PC-3 (cell line): ENCODE results near the gene CGB1. TPM values are rescaled to one million over a fixed set of nuclear protein-coding genes. Genes with fewer than 3 reads are reported as not detected.
A peak's percentile ranks its signal among the peaks of the same experiment; 100 is the strongest.
"Not testable (repeated sequence)": the region's sequence is repeated elsewhere in the genome, so short reads cannot be mapped to it uniquely, and the experiment has no call there.

Experiments
- ATAC-seq: fragments of 200-7000 bp; cut with Tn5 transposase; 2 replicates; pipeline ENCODE4 v1.9.1; 2020; ENCODE audit warnings: mild to moderate bottlenecking, moderate library complexity
- BruUV-seq: library from RNA; stranded (reverse); fragments of 400-500 nt; replicated peaks from 2 replicates; lab custom pipeline; 2021; lab: Mats Ljungman, UMichigan
- CTCF ChIA-PET: fragments of 300-600 bp; sonication (Branson Sonifier 250); formaldehyde crosslinking; loops from one replicate; lab custom pipeline; 2022; ENCODE audit warnings: antibody characterized with exemption; lab: Charles Lee
- POLR2A ChIA-PET: fragments of 300-600 bp; sonication (Branson Sonifier 250); formaldehyde crosslinking; loops from one replicate; lab custom pipeline; 2022; ENCODE audit warnings: antibody characterized with exemption; ENCODE audit not compliant: unreplicated experiment; lab: Charles Lee
- DNase-seq: peaks from one replicate; pipeline ENCODE4 v3.0.0-alpha.2; 2015
- H2AFZ ChIP-seq: fragments of 300-600 bp; sonication (generic); 2 replicates; pipeline ENCODE4 v1.6.0; 2016; ENCODE audit warnings: antibody characterized with exemption, low read length
- H3F3A ChIP-seq: fragments of 300-600 bp; sonication (generic); one replicate; pipeline ENCODE4 v1.6.0; 2017; ENCODE audit warnings: antibody characterized with exemption, low read length, control low read depth, mild to moderate bottlenecking; ENCODE audit not compliant: unreplicated experiment
- H3K27ac ChIP-seq: fragments of 300-600 bp; sonication (generic); 2 replicates; pipeline ENCODE4 v1.5.1; 2016; ENCODE audit warnings: mild to moderate bottlenecking, low read length
- H3K27me3 ChIP-seq: fragments of 300-600 bp; sonication (generic); 2 replicates; pipeline ENCODE4 v1.6.1; 2016; ENCODE audit warnings: low read length, mixed read lengths
- H3K36me3 ChIP-seq: fragments of 300-600 bp; sonication (generic); 2 replicates; pipeline ENCODE4 v1.6.1; 2016; ENCODE audit warnings: low read depth, mixed run types, low read length, mixed read lengths
- H3K4me1 ChIP-seq: fragments of 300-600 bp; sonication (generic); 2 replicates; pipeline ENCODE4 v1.5.1; 2016; ENCODE audit warnings: low read length; ENCODE audit not compliant: insufficient read depth
- H3K4me2 ChIP-seq: fragments of 300-600 bp; sonication (generic); 2 replicates; pipeline ENCODE4 v1.6.0; 2016; ENCODE audit warnings: low read length
- H3K4me3 ChIP-seq: fragments of 300-600 bp; sonication (generic); 2 replicates; pipeline ENCODE4 v1.5.1; 2016; ENCODE audit warnings: mild to moderate bottlenecking, low read length, mixed read lengths
- H3K79me2 ChIP-seq: fragments of 300-600 bp; sonication (generic); 2 replicates; pipeline ENCODE4 v1.6.1; 2017; ENCODE audit warnings: low read length, mixed read lengths
- H3K9ac ChIP-seq: fragments of 300-600 bp; sonication (generic); 2 replicates; pipeline ENCODE4 v1.6.0; 2016; ENCODE audit warnings: mild to moderate bottlenecking, low read length
- H3K9me2 ChIP-seq: fragments of 300-600 bp; sonication (generic); replicated peaks from 2 replicates; pipeline ENCODE4 v1.6.1; 2016; ENCODE audit warnings: mixed run types, low read length, mixed read lengths
- H3K9me3 ChIP-seq: fragments of 300-600 bp; sonication (generic); 2 replicates; pipeline ENCODE4 v1.6.1; 2016; ENCODE audit warnings: low read length, mixed read lengths
- H4K20me1 ChIP-seq: fragments of 300-600 bp; sonication (generic); 2 replicates; pipeline ENCODE4 v1.6.1; 2016; ENCODE audit warnings: low read length, mixed read lengths
- CTCF ChIP-seq: fragments of 300-600 bp; sonication (generic); conservative IDR thresholded peaks from 2 replicates; pipeline ENCODE4 v1.5.1; 2017; ENCODE audit warnings: antibody characterized with exemption, low read depth, mild to moderate bottlenecking, low read length
- intact Hi-C: fragments of 100-400 bp; cut with micrococcal nuclease; formaldehyde crosslinking; loops from 2 replicates; pipeline ENCODE4 v1.9.0; 2023
- total RNA-seq: library from RNA; depleted of rRNA; stranded (reverse); fragments of >200 nt; gene quantifications from 2 replicates; pipeline ENCODE4 v1.2.3, GENCODE V29; 2014

Gene CGB1
- total RNA-seq, 1 experiment from 2014 or later, result 0.95 TPM

- intact Hi-C loops, H3K9ac ChIP-seq, H3F3A ChIP-seq, H3K4me2 ChIP-seq, POLR2A ChIA-PET, CTCF ChIA-PET, H3K27me3 ChIP-seq, H3K27ac ChIP-seq, H2AFZ ChIP-seq, H4K20me1 ChIP-seq, ATAC-seq, H3K4me1 ChIP-seq, H3K9me3 ChIP-seq, H3K4me3 ChIP-seq, H3K36me3 ChIP-seq, H3K79me2 ChIP-seq, H3K9me2 ChIP-seq, DNase-seq, BruUV-seq: not testable (repeated sequence)
- peak; percentile 39; the same call in 1 of the 2 replicates for TF ChIP-seq CTCF
Observed at GRCh38 chr19:49031642-49032301, 4.9 kb downstream of the CGB1 start, which contains the start of gene CGB2. CGB2 (plus strand) TSS chr19:49031890; CDS start chr19:49032096, 206 bp downstream.

- H3K4me1 ChIP-seq, CTCF ChIA-PET, ATAC-seq, H3K79me2 ChIP-seq, H3K9ac ChIP-seq, H2AFZ ChIP-seq, H3K4me3 ChIP-seq, H4K20me1 ChIP-seq, H3K4me2 ChIP-seq, DNase-seq, POLR2A ChIA-PET, H3K9me2 ChIP-seq, H3K27me3 ChIP-seq, H3K27ac ChIP-seq, BruUV-seq, H3K9me3 ChIP-seq, intact Hi-C loops, H3K36me3 ChIP-seq, H3F3A ChIP-seq: not testable (repeated sequence)
Observed at GRCh38 chr19:49030323-49030722, 6.4 kb downstream of the CGB1 start.

- DNase-seq, intact Hi-C loops, ATAC-seq, H2AFZ ChIP-seq, H3K36me3 ChIP-seq, H3F3A ChIP-seq, CTCF ChIA-PET, BruUV-seq, H3K27ac ChIP-seq, POLR2A ChIA-PET, H4K20me1 ChIP-seq, H3K9ac ChIP-seq, H3K9me2 ChIP-seq, H3K4me1 ChIP-seq, H3K27me3 ChIP-seq, H3K79me2 ChIP-seq, H3K4me2 ChIP-seq, H3K9me3 ChIP-seq, H3K4me3 ChIP-seq: not testable (repeated sequence)
Observed at GRCh38 chr19:49029749-49030148, 6.9 kb downstream of the CGB1 start.

GRCh38 chr19:49028686-49029085 lies 8.0 kb downstream of the CGB1 start:
- H3K27me3 ChIP-seq, H4K20me1 ChIP-seq, H3K4me2 ChIP-seq, H2AFZ ChIP-seq, H3K9ac ChIP-seq, H3K9me3 ChIP-seq, DNase-seq, H3K36me3 ChIP-seq, H3K79me2 ChIP-seq, H3K27ac ChIP-seq, H3K4me3 ChIP-seq, H3F3A ChIP-seq, H3K4me1 ChIP-seq, ATAC-seq, intact Hi-C loops, H3K9me2 ChIP-seq, CTCF ChIA-PET, BruUV-seq: not testable (repeated sequence)
- POLR2A ChIA-PET, result interaction anchor here (0.7 kb wide), 1 partner anchor 211 kb away, joined by 3 read pairs; no protein-coding TSS in a partner anchor

GRCh38 chr19:49025599-49025998 lies 11.1 kb downstream of the CGB1 start:
- POLR2A ChIA-PET, H3K9ac ChIP-seq, H3K36me3 ChIP-seq, H2AFZ ChIP-seq, H3K4me1 ChIP-seq, H3K27me3 ChIP-seq, H3K9me2 ChIP-seq, H3K27ac ChIP-seq, H4K20me1 ChIP-seq, H3K79me2 ChIP-seq, BruUV-seq, H3K4me2 ChIP-seq, H3K4me3 ChIP-seq, H3K9me3 ChIP-seq, H3F3A ChIP-seq, CTCF ChIA-PET, DNase-seq, intact Hi-C loops: not testable (repeated sequence)
- ATAC-seq, result peak; percentile 38; the same call in 1 of the 2 replicates

GRCh38 chr19:49025088-49025487 lies 11.6 kb downstream of the CGB1 start:
- ATAC-seq, H3K4me2 ChIP-seq, H3K9me3 ChIP-seq, POLR2A ChIA-PET, H3K79me2 ChIP-seq, H3K4me3 ChIP-seq, H3K4me1 ChIP-seq, DNase-seq, CTCF ChIA-PET, H3K27me3 ChIP-seq, H3K9ac ChIP-seq, intact Hi-C loops, H4K20me1 ChIP-seq, H3K27ac ChIP-seq, BruUV-seq, H3F3A ChIP-seq, H2AFZ ChIP-seq, H3K36me3 ChIP-seq, H3K9me2 ChIP-seq: not testable (repeated sequence)
